ENCODE results near the gene ENPP3. TPM values are rescaled to one million over a fixed set of nuclear protein-coding genes. Genes with fewer than 3 reads are reported as not detected.
"Not testable (repeated sequence)": the region's sequence is repeated elsewhere in the genome, so short reads cannot be mapped to it uniquely, and the experiment has no call there.

The ENPP3 gene
- total RNA-seq, 1 donor = 0.54 TPM

GRCh38 chr6:131683479-131683878 lies 46.4 kb downstream of the ENPP3 start:
- no peak for DNase-seq (ENCODE audit: low read depth in 2 of 3, low spot score in 2 of 3)

- no peak for DNase-seq (ENCODE audit: low read depth in 2 of 3, low spot score in 2 of 3)
Observed at GRCh38 chr6:131685266-131685780, 48.2 kb downstream of the ENPP3 start.

- no peak for DNase-seq (ENCODE audit: low read depth in 2 of 3, low spot score in 2 of 3)
Observed at GRCh38 chr6:131687022-131687421, 49.9 kb downstream of the ENPP3 start.

- DNase-seq (ENCODE audit: low read depth in 2 of 3, low spot score in 2 of 3) = no peak
Observed at GRCh38 chr6:131688286-131688685, 51.2 kb downstream of the ENPP3 start.

GRCh38 chr6:131692031-131692430 lies 54.9 kb downstream of the ENPP3 start:
- no peak for DNase-seq (ENCODE audit: low read depth in 2 of 3, low spot score in 2 of 3)

- DNase-seq (ENCODE audit: low read depth in 2 of 3, low spot score in 2 of 3) = no peak
Observed at GRCh38 chr6:131692589-131692988, 55.5 kb downstream of the ENPP3 start.

GRCh38 chr6:131693384-131693783 lies 56.3 kb downstream of the ENPP3 start:
- no peak for DNase-seq (ENCODE audit: low read depth in 2 of 3, low spot score in 2 of 3)

- peak in 2 of 3 donors; percentile 36 to 69 for DNase-seq (ENCODE audit: low read depth in 2 of 3, low spot score in 2 of 3)
Observed at GRCh38 chr6:131694832-131695426, 57.8 kb downstream of the ENPP3 start.

GRCh38 chr6:131696956-131697355 lies 59.9 kb downstream of the ENPP3 start:
- no peak for DNase-seq (ENCODE audit: low read depth in 2 of 3, low spot score in 2 of 3)

- not testable (repeated sequence) for DNase-seq (ENCODE audit: low read depth in 2 of 3, low spot score in 2 of 3)
Observed at GRCh38 chr6:131700851-131701250, 63.7 kb downstream of the ENPP3 start.

- DNase-seq (ENCODE audit: low read depth in 2 of 3, low spot score in 2 of 3) = not testable (repeated sequence)
Observed at GRCh38 chr6:131703905-131704304, 66.8 kb downstream of the ENPP3 start.

GRCh38 chr6:131710917-131711316 lies 73.8 kb downstream of the ENPP3 start, which contains the start of gene CTAGE9:
Gene CTAGE9, minus strand, starts transcription at chr6:131711017. Its CDS starts 0 bp downstream, at chr6:131711017.
- not testable (repeated sequence) for DNase-seq (ENCODE audit: low read depth in 2 of 3, low spot score in 2 of 3)

GRCh38 chr6:131715567-131715966 lies 78.5 kb downstream of the ENPP3 start:
- DNase-seq (ENCODE audit: low read depth in 2 of 3, low spot score in 2 of 3) = not testable (repeated sequence)

GRCh38 chr6:131717836-131718542 lies 80.9 kb downstream of the ENPP3 start:
- no peak for DNase-seq (ENCODE audit: low read depth in 2 of 3, low spot score in 2 of 3)

GRCh38 chr6:131721161-131721560 lies 84.1 kb downstream of the ENPP3 start:
- DNase-seq (ENCODE audit: low read depth in 2 of 3, low spot score in 2 of 3) = no peak

GRCh38 chr6:131724114-131724513 lies 87.0 kb downstream of the ENPP3 start:
- no peak for DNase-seq (ENCODE audit: low read depth in 2 of 3, low spot score in 2 of 3)

- no peak for DNase-seq (ENCODE audit: low read depth in 2 of 3, low spot score in 2 of 3)
Observed at GRCh38 chr6:131727467-131727866, 90.4 kb downstream of the ENPP3 start.

- DNase-seq (ENCODE audit: low read depth in 2 of 3, low spot score in 2 of 3) = no peak
Observed at GRCh38 chr6:131727868-131728267, 90.8 kb downstream of the ENPP3 start.

GRCh38 chr6:131728296-131728939 lies 91.3 kb downstream of the ENPP3 start:
- peak in 1 of 3 donors; percentile 7 for DNase-seq (ENCODE audit: low read depth in 2 of 3, low spot score in 2 of 3)

GRCh38 chr6:131729550-131729949 lies 92.4 kb downstream of the ENPP3 start:
- DNase-seq (ENCODE audit: low read depth in 2 of 3, low spot score in 2 of 3) = no peak

GRCh38 chr6:131730264-131730663 lies 93.2 kb downstream of the ENPP3 start:
- peak in 1 of 3 donors; percentile 32 for DNase-seq (ENCODE audit: low read depth in 2 of 3, low spot score in 2 of 3)

GRCh38 chr6:131731224-131731623 lies 94.1 kb downstream of the ENPP3 start:
- DNase-seq (ENCODE audit: low read depth in 2 of 3, low spot score in 2 of 3) = no peak
